GM12878 (cell line): ENCODE data around the gene SNAP47.

ENCODE experiments used
- CREM ChIP-seq: IDR thresholded peaks from 2 replicates; pipeline ENCODE4 v1.6.1; 2014; ENCODE audit warnings: antibody characterized with exemption, low read depth
- JUND ChIP-seq: IDR thresholded peaks from 2 replicates; pipeline ENCODE4 v1.6.1; 2012; ENCODE audit warnings: low read depth, mild to moderate bottlenecking, low read length, improper control_type of control experiment, moderate library complexity
- NFYA ChIP-seq: IDR thresholded peaks from 2 replicates; pipeline ENCODE4 v1.6.1; 2011; ENCODE audit warnings: low read depth, mild to moderate bottlenecking, low read length, improper control_type of control experiment, borderline replicate concordance
- POLR2A ChIP-seq: IDR thresholded peaks from 2 replicates; pipeline ENCODE4 v1.6.1; 2011; ENCODE audit warnings: low read depth, mild to moderate bottlenecking, low read length
- POLR2AphosphoS5 ChIP-seq: IDR thresholded peaks from 2 replicates; pipeline ENCODE4 v1.6.1; 2011; ENCODE audit warnings: mild to moderate bottlenecking, low read length, inconsistent platforms
- RAD21 ChIP-seq: IDR thresholded peaks from 2 replicates; pipeline ENCODE4 v1.6.1; 2011; ENCODE audit warnings: mild to moderate bottlenecking, low read depth, low read length, moderate library complexity; ENCODE audit not compliant: insufficient read depth
- RFX5 ChIP-seq: IDR thresholded peaks from 2 replicates; pipeline ENCODE4 v1.6.1; 2011; ENCODE audit warnings: low read depth, low read length, improper control_type of control experiment
- TF ChIP-seq, protein P1 (sequence below), 3 experiments: IDR thresholded peaks in 2 of 3; conservative IDR thresholded peaks in 1 of 3; 2 replicates each; pipeline ENCODE4 v1.5.1; 2011; ENCODE audit warnings: low read depth in 3 of 3, low read length in 3 of 3, mild to moderate bottlenecking in 3 of 3, control low read depth in 2 of 3, moderate library complexity in 2 of 3, inconsistent platforms in 1 of 3, mixed read lengths in 1 of 3; ENCODE audit not compliant: control insufficient read depth in 2 of 3, insufficient read depth in 1 of 3; ENCODE audit errors: extremely low read depth in 1 of 3
- TF ChIP-seq, protein P2 (sequence below): fragments of 450-650 bp; formaldehyde crosslinking; IDR thresholded peaks from 2 replicates; pipeline ENCODE4 v1.5.0; 2022; ENCODE audit warnings: mild to moderate bottlenecking, missing genetic modification characterization

DNA sequence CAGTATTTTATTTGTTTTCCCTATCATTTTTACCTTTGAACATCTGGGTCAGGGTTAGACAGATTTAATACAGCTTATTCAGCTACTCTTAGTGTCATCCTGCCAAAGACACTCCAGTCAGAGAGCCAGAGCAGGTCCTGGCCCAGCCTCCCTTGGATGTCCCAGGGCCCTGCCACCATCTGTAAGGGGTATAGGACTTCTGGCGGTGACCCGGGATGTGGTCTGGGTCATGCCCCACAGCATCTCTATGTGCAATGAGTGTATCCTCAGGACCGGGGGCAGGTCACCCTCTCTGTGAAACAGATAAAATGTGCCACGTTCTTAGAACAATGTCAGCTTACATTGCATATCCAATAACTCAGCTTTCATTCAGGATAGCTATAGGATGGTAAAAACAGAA lies 42.4 kb downstream of the SNAP47 start:
- TF ChIP-seq JUND (no peak), POLR2A (no peak), NFYA (no peak), CREM (no peak), RFX5 (no peak), POLR2AphosphoS5 (no peak), RAD21 (no peak)
- TF ChIP-seq, protein P1, sequence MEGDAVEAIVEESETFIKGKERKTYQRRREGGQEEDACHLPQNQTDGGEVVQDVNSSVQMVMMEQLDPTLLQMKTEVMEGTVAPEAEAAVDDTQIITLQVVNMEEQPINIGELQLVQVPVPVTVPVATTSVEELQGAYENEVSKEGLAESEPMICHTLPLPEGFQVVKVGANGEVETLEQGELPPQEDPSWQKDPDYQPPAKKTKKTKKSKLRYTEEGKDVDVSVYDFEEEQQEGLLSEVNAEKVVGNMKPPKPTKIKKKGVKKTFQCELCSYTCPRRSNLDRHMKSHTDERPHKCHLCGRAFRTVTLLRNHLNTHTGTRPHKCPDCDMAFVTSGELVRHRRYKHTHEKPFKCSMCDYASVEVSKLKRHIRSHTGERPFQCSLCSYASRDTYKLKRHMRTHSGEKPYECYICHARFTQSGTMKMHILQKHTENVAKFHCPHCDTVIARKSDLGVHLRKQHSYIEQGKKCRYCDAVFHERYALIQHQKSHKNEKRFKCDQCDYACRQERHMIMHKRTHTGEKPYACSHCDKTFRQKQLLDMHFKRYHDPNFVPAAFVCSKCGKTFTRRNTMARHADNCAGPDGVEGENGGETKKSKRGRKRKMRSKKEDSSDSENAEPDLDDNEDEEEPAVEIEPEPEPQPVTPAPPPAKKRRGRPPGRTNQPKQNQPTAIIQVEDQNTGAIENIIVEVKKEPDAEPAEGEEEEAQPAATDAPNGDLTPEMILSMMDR (IDR thresholded peaks at IDR 0.05 in 2 of 3, conservative IDR thresholded peaks at IDR 0.05 in 1 of 3; ENCODE audit: control insufficient read depth in 2 of 3, extremely low read depth in 1 of 3, insufficient read depth in 1 of 3, low read depth in 3 of 3, low read length in 3 of 3) = no peak
- TF ChIP-seq, protein P2, sequence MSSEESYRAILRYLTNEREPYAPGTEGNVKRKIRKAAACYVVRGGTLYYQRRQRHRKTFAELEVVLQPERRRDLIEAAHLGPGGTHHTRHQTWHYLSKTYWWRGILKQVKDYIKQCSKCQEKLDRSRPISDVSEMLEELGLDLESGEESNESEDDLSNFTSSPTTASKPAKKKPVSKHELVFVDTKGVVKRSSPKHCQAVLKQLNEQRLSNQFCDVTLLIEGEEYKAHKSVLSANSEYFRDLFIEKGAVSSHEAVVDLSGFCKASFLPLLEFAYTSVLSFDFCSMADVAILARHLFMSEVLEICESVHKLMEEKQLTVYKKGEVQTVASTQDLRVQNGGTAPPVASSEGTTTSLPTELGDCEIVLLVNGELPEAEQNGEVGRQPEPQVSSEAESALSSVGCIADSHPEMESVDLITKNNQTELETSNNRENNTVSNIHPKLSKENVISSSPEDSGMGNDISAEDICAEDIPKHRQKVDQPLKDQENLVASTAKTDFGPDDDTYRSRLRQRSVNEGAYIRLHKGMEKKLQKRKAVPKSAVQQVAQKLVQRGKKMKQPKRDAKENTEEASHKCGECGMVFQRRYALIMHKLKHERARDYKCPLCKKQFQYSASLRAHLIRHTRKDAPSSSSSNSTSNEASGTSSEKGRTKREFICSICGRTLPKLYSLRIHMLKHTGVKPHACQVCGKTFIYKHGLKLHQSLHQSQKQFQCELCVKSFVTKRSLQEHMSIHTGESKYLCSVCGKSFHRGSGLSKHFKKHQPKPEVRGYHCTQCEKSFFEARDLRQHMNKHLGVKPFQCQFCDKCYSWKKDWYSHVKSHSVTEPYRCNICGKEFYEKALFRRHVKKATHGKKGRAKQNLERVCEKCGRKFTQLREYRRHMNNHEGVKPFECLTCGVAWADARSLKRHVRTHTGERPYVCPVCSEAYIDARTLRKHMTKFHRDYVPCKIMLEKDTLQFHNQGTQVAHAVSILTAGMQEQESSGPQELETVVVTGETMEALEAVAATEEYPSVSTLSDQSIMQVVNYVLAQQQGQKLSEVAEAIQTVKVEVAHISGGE (CRISPR knock-in tag) = no peak
